Stimulated activated CD4-positive, alpha-beta T cell treated with anti-CD3 and anti-CD28 coated beads, Interleukin-1b, Interleukin-23, amount 100 ng/mL, for 4 hours (primary cell): ENCODE measurements around the gene ALDH9A1.
A peak's percentile ranks its signal among the peaks of the same experiment; 100 is the strongest.
"Not testable (repeated sequence)": the region's sequence is repeated elsewhere in the genome, so short reads cannot be mapped to it uniquely, and the experiment has no call there.

Source experiments
- DNase-seq, 2 donors: peaks; one replicate each; pipeline ENCODE4 v3.0.0-alpha.2; 2020; ENCODE audit warnings: low read depth in 2 of 2

The ALDH9A1 gene

DNA sequence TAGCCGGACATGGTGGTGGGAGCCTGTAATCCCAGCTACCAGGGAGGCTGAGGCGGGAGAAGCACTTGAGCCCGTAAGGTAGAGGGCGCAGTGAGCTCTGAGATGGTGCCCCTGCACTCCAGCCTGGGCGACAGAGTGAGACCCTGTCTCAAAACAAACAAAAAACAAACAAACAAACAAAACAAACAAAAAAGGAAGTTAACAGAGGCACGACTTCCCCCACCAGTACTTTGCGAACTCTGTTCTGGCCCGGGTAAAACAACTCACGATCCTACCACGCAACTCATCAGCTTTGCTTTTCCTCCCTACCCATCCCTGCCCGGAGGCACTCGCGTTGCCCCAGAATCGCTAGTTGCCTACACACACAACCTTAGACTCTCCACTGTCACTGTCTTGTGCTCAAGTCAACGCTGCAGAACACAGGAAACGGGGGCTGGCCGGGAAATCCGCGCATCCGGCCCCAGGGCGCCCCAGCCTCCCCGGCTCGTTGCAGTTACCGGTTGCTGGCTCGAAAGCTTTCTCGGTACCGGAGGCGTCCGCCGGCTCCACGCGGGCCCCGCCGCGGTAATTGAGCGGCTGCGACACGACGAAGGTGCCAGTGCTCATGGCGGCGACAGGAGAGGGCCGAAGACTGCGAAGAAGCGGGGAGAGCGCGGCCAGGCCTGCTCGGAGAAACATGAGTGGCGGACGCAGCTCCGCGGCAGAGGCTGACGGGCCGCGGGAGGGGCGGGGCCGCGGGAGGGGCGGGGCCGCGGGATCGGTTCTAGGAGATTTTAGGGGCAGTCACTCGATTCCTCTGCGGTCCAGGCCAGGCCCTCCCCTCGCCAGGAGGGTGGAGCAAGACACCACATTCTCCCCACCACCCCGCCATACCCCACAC, at the start of gene ALDH9A1:
TSS of gene ALDH9A1 (minus strand) at position 682 of the 880 bp plus-strand sequence. CDS start at position 678, 4 bp downstream.
- DNase-seq = peak; percentile 69 to 91

DNA sequence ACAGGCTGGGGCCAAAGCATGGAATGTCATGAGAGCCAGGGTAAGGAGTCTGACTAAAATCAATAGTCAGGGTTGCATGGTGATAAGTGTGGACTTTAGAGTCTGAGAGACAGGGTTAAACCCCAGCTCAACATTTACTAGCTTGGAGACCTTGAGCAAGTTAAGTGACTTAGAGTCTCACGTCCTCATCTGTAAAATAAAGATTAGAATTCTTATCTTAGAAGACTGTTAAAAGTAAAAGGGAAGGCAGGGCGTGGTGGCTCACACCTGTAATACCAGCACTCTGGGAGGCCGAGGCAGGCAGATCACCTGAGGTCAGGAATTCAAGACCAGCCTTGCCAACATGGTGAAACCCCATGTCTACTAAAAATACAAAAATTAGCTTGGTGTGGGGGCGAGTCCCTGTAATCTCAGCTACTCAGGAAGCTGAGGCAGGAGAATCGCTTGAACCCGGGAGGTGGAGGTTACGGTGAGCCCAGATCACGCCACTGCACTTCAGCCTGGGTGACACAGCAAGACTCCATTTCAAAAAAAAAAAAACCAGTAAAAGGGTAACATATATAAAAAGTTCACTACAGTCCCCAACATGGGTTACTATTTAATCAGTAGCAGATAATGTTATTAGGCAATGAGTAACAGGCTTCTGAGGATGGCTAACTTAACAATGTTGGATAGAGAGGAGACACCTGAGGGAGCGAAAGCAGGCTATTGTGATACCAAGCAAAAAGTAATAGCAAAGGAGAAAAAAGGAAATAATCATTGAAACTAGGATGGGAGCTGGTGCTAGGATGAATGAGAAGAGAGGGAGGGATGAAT, 49.5 kb upstream of the ALDH9A1 start:
- DNase-seq = no peak

DNA sequence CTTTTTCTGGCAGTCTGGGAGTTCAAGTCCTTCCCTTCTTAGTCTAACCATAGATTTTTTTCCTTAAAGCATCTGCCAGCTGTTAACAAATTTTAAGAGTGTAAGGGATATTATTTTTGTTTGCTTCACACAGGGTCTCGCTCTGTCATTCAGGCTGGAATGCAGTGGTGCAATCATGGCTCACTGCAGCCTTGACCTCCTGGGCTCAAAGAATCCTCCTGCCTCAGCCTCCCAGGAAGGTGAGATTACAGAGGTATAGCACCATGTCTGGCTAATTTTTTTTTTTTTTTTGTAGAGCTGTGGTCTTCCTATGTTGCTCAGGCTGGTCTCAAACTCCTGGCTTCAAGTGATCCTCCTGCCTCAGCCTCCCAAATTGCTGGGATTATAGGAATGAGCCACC, 46.6 kb upstream of the ALDH9A1 start:
- DNase-seq = not testable (repeated sequence)

DNA sequence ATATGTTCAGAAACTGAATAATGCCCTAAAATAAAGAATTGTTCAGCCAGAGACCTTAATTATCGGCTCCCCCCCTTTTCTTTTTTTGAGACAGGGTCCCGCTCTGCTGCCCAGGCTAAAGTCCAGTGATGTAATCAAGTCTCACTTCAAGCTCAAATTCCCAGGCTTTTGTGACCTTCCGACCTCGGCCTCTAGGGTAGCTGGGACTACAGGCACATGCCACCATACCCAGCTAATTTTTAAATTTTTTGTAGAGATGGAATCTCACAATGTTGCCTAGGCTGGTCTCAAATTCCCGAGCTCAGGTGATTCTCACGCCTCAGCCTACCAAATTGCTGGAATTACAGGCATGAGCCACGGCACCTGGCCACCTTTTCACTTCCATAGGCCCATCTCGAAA, 43.8 kb upstream of the ALDH9A1 start:
- no peak for DNase-seq

DNA sequence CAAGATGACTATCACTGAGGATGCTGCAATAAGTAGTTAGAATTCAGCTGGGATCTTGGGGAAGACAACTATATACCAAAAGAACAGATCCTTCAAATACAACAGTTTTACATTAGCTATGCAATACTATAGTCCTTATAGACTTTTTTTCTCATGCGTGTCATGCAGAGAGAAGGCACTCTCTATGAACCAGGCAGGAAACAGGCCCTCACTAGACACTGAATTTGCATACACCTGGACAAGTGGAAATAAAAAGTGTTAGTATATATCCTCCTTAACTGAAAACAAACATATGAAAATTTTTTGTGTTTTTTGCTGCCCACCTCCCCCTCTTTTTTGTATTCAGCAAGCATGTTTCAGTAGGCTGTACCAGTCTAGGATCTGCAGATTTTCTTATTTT, 40.4 kb upstream of the ALDH9A1 start:
- DNase-seq = no peak

DNA sequence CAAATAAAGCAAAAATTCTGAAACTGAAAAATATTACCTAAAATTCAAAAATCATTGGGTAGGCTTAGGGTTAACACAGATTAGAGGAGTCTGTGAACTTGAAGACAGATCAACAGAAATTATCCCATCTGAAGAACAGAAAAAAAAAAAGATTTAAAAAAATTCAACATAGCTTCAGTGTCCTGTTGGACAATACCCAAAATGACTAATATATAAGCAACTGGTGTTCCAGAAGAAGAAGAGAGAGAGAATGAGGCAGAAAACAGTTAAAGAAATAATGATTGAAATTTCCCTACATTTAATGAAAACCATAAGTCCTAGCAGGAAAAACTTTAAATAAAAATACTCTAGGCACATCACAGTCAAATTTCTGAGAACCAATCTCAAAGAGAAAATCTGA, 38.8 kb upstream of the ALDH9A1 start:
- DNase-seq = no peak

DNA sequence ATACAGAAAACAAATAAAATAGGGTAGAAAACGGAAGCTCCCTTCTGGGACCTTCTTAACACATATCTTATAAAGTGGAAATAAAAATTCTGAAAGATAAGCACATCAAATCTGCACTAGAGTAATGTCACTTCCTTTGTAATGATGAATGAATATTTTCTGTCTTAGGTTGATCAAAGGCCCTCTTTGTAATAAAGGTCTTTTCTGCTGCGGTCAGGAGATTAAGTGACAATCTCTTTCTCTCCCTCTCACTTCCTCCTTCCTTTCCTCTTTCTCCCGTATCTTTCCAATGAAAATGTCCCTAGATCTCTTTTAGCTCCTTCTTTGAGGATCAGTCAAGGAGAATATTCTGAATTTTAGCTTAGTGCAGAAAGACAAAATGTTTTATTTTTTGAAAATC, 36.5 kb upstream of the ALDH9A1 start:
- no peak for DNase-seq

DNA sequence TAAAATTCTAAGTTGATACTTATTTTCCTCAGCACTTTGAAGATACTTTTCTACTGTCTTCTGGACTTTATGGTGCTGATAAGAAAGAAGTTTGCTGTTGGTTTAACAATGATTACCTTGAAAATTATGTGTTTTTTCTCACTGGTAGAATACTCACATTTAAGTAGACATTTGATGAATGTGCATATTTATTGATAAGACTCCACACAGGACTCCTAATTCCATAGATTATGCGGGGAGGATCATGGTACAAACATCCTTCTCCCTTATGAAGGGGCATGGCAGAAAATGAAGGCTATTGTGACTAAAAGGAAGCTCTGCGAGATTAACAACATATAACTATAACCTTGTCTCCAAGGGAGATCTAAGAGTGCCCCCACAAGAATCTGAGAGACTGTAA, 28.5 kb upstream of the ALDH9A1 start:
- DNase-seq = no peak

DNA sequence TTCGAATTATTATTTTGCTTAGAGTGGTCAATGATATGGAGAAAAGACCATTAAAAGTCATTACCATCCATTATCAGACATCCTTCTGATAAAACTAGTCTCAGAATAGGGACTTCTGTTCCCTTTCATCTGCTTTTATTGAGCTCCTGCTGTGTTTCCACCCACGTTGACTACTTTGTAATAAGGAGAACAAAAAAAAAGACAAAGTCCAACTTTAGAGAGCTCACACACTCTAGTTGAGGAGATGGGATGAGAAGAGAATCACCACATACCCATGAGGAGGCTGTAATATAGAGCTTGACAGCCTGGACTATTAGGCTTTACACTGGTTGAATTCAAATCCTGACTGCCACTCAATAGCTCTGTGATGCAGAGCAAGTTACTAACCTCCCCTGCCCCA, 27.8 kb upstream of the ALDH9A1 start:
- no peak for DNase-seq

DNA sequence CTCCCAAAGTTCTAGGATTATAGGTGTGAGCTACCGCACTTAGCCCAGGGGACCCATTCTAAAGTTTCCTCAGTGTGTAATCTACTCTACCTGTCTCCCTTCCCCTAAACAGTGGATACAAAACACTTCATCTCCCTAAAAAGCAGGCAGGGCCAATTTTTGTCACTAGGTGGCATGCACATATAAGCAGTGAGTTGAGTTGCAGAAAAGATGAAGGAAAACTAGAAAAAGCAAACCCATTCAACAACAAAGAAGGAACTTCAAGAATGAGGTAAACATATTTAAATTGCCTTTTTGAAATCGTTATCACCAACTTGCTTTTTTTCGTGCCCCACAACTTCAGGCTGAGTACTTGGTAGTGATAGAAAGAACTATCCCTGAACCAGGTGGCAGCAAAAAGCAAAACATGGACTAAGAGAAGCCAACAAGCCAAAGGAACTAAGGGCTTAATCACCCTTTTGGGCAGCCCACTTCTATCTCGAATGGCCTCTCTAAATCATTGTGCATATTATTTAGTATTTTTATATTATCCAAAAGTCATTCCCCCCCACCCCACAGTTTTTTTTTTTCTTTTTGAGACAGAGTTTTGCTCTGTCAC, 19.7 kb upstream of the ALDH9A1 start:
- peak in 1 of 2 donors; percentile 5 for DNase-seq

DNA sequence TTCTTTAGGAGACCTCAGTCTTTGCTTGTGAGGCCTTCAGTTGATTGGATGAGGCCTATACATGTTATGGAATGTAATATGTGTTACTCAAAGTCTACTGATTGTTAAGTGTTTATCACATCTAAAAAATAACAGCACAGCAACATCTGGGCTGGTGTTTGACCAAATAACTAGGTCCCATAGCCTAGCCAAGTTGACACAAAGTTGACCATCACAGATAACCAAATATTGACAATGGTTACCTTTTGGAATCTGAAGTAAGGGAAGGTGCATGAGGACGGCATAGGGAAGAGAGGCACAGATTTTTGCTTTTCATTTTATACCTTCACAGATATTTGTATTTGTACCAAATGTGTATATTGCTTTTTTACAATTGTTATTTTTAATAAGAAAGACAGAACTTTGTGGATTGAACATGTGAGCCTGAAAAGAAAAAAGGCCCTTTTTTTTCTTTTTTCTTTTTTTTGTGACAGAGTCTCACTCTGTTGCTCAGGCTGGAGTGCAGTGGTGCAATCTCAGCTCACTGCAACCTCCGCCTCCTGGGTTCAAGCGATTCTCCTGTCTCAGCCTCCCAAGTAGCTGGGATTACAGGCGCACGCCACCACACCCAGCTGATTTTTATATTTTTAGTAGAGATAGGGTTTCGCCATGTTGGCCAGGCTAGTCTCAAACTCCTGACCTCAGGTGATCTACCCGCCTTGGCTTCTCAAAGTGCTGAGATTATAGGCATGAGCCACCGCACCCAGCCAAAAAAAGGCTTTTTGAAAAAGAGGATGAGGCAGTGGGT, 18.1 kb upstream of the ALDH9A1 start:
- DNase-seq = not testable (repeated sequence)

DNA sequence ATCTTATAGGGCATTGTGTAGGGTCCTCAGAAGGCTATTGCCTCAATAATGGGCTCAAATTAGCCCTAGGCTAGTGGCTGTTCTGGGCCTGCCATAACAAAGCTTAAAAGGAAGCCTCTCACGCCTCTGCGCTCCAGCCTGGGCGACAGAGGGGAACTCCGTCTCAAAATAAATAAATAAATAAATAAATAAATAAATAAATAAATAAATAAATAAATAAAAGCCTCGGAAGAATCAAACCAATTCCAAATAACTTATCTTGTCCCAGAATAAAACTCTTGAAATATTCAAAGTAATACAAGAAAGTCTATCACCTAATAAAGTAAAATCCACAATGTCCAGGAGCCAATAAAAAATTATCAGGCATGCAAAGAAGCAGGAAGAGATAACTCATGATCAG, 14.4 kb upstream of the ALDH9A1 start:
- no peak for DNase-seq

DNA sequence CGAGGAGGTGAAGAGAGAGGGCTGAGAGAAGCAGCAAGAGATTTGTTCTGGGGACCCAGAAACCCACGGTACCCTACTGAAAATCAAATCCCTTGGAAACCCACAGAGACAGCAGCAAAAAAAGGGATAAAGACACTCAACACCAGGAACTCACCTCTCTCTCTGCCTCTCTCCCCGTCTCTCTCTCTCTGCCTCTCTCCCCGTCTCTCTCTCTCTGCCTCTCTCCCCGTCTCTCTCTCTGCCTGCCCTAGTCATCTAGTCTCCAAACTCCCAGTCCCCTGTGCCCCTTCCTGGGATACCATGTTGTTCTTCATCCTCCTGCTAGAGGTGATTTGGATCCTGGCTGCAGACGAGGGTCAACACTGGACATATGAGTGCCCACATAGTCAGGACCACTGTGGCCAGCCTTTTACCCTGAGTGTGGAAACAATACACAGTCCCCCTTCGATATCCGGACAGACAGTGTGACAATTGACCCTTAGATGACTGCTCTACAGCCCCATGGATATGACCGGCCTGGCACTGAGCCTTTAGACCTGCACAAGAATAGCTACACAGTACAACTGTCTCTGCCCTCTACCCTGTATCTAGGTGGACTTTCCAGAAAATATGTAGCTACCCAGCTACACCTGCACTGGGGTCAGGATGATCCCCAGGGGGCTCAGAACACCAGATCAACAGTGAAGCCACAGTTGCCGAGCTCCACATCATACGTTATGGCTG, 9.8 kb upstream of the ALDH9A1 start:
- no peak for DNase-seq

DNA sequence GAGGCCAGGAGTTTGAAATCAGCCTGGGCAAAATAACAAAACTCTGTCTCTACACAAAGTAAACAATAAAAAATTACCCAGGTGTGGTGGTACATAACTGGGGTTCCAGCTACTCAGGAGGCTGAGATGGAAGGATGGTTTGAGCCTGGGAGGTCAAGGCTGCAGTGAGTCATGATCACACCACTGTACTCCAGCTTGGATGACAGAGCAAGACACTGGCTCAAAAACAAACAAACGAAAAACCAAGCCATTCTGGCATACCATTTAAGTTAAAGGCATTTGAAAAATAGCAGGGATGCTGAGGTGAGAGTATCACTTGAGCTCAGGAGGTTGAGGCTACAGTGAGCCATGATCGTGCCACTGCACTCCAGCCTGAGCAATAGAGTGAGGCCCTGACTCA, 5.3 kb upstream of the ALDH9A1 start:
- no peak for DNase-seq

DNA sequence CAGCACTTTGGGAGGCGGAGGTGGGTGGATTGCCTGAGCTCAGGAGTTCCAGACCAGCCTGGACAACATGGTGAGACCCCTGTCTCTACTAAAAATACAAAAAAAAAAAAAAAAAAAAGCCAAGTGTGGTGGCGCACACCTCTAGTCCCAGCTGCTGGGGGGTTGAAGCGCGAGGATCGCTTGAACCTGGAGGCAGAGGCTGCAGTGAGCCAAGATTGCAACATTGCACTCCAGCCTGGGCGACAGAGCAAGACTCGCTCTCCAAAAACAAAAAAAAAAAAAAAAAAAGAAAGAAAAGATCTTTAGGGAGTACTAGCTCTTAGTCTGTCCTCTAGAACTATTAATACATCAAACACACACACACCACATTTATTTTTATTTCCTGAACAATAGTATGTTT, 3.6 kb upstream of the ALDH9A1 start:
- DNase-seq = not testable (repeated sequence)

DNA sequence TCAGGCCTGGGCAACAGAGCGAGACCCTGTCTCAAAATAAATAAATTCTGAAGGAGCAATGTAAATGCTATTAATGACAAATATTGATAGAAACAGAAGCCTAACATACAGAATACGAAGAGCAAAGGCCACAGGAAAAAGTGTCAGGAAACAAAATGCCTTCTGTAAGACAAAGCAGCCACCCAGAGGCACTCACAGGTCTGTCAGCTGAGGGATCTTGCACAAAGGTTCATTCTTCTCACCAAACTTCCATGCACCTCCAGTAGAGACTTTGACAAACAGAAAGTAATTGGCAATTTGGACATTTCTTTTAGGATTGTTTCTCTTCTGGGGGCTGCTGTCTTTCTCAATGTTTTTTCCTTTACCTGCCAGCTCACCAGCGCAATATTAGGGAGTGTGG, 1.2 kb upstream of the ALDH9A1 start:
- DNase-seq = no peak

DNA sequence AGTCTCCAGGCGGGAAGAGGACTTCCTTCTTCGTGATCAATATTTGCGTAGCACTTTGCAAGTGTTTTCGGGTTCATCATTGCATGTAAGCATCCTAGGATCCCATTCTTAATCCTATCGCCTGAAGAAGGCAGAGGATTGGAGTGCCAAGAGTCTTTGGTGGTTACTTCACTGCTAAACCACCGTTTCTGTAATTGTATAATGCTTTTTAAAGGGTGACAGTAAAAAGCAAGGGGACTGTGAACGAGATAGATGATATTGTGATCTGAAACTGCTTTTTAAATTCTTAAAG, 345 bp upstream of the ALDH9A1 start:
- no peak for DNase-seq

DNA sequence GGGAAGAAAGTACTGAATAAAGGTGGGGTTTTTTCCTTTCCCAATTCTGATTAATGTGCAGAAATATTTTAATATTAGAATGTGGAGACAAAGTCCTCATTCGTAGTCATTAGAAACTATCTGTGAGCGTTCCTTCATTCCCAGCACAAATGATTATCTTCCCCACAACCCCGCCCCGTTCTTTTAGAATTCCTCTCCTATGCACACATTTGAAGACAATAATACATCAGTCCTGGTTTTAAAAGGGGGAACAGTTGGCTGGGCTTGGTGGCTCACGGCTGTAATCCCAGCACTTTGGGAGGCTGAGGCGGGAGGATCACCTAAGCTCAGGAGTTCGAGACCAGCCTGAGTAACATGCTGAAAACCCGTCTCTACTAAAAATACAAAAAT, 876 bp downstream of the ALDH9A1 start:
- DNase-seq = no peak

DNA sequence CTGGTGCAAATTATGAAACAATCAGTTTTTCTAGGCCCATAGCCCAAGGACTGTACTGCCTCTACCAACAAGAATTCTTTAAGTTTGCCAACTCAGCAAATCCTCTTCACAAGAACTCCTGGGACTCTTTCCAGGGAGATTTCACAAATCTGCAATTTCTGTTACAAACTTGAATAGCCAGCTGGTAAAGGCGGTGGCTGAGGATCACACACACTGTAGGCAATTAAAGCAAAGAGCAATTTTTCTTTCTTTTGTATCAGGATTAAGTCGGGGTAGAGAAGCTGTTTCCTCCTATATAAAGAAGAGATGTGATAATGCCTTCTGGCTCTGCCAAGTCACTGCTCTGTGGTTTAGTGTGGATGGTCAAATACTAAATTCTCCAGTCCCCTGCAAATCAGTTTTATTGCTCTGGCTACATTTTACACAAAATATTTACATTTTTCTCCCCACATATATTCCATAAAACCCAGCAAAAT, 1.7 kb downstream of the ALDH9A1 start:
- no peak for DNase-seq

DNA sequence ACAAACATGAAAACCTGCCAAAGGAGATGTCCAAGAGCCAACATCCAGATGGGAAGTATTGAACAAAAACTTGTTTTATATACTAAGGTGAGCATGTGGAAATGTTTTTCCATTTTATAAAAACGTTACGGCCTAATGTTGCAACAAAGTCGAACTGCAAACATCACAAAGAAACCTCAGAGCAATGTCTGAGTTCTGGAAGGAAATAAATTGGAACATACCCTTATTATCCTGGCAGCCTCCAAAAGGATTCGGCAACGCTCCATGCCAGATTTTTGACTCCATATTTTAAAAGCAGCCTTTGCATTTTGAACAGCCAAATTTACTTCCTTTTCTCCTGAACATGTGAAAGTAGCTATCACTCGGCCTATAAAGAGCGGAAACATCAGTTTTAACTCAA, 3.3 kb downstream of the ALDH9A1 start:
- DNase-seq = no peak

DNA sequence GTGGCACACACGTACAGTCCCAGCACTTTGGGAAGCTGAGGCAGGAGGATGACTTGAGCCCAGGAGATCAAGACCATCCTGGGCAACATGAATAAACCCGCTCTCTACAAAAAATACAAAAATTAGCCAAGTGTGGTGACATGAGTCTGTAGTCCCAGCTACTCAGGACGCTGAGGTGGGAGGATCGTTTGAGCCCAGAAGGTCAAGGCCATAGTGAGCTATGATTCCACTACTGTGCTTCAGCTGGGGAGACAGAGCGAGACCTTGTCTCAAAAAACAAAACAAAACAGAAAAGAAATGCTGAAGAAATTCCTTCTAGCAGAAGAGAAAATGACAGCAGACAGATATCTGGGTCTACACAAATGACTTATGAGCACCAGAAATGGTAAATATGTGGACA, 10.3 kb downstream of the ALDH9A1 start:
- no peak for DNase-seq
